Breast epithelium (tissue), 3 donors: ENCODE results near the gene MBD1.

ENCODE experiments used
- POLR2A ChIP-seq: fragments of 450-650 bp; IDR thresholded peaks from one replicate; pipeline ENCODE4 v1.6.1; 2016; ENCODE audit warnings: antibody characterized with exemption, mild to moderate bottlenecking, moderate library complexity
- POLR2AphosphoS5 ChIP-seq, 3 donors: sonication (generic); formaldehyde crosslinking; IDR thresholded peaks; one replicate each; pipeline ENCODE4 v1.6.1; 2017; ENCODE audit warnings: antibody characterized with exemption in 3 of 3
- TF ChIP-seq, protein P1 (sequence below), 3 donors: fragments of 450-650 bp; IDR thresholded peaks; one replicate each; pipeline ENCODE4 v1.5.1; 2016 to 2017; ENCODE audit warnings: antibody characterized with exemption in 3 of 3, mild to moderate bottlenecking in 3 of 3, moderate library complexity in 3 of 3

DNA sequence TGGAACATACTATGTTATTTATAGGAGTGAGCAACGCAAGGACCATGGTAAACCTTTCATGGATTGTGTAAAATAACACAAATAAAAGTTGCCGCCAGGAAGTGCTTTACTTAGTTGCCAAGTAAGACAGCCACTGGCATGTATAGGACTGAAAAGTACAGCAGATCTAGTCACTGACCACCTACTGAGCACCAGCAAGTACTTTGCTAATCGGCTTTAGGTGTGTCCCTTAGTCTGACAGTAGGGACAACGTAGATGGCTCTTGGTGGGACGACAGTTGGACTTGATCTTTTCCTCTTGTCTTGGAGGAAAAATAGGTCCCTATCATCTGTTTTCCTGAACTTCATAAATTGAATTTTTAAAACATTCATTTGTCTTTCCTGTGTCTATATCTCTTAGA is 19.8 kb upstream of the MBD1 start:
- TF ChIP-seq, protein P1, sequence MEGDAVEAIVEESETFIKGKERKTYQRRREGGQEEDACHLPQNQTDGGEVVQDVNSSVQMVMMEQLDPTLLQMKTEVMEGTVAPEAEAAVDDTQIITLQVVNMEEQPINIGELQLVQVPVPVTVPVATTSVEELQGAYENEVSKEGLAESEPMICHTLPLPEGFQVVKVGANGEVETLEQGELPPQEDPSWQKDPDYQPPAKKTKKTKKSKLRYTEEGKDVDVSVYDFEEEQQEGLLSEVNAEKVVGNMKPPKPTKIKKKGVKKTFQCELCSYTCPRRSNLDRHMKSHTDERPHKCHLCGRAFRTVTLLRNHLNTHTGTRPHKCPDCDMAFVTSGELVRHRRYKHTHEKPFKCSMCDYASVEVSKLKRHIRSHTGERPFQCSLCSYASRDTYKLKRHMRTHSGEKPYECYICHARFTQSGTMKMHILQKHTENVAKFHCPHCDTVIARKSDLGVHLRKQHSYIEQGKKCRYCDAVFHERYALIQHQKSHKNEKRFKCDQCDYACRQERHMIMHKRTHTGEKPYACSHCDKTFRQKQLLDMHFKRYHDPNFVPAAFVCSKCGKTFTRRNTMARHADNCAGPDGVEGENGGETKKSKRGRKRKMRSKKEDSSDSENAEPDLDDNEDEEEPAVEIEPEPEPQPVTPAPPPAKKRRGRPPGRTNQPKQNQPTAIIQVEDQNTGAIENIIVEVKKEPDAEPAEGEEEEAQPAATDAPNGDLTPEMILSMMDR (IDR thresholded peaks at IDR 0.05) = no peak
- no peak for TF ChIP-seq POLR2AphosphoS5 (IDR thresholded peaks at IDR 0.05)
- no peak for TF ChIP-seq POLR2A
